NCI-H1105 (cell line): ENCODE data around the gene SLC30A5.
"Not testable (repeated sequence)": the region's sequence is repeated elsewhere in the genome, so short reads cannot be mapped to it uniquely, and the experiment has no call there.

Source experiments
- DNase-seq: peaks from one replicate; lab custom pipeline; 2025; lab: John Stamatoyannopoulos, UW

The SLC30A5 gene

DNA sequence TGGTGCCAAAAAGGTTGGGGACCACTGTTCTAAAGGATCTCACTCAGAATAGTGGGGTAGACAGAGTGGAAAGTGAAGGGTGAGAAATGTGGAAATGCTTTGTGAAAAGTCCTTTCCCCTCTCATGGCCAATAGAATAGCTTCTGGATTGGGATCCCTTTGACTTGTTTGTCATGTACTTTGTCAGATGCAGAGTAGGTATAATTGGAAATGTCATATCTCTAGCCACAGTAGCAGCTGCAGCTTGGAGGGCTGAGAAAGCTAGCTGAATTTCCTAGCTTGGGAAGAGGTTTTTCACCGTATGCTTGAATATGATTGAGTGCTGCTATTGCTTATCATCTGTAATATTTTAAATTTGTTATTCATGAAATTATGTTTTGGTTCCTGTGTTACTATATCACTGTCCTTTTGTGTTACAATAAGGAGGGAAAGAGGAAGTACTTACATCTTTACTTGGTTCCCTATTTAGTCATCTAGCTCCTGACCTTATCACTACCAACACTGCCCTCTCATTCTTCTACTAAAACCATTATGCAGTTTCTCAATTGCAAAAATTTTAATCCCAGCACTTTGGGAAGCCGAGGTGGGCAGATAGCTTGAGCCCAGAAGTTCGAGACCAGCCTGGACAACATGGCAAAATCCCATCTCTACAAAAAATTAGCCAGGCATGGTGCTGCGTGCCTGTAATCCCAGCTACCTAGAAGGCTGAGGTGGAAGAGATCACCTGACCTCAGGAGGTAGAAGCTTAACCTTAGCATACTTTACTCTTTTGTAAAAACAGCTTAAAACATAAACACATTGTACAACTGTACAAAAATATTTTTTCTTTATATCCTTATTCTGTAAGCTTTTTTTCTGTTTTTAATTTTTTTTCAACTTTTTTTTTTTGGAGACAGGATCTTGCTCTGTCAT lies 12.4 kb downstream of the SLC30A5 start:
- DNase-seq = no peak

DNA sequence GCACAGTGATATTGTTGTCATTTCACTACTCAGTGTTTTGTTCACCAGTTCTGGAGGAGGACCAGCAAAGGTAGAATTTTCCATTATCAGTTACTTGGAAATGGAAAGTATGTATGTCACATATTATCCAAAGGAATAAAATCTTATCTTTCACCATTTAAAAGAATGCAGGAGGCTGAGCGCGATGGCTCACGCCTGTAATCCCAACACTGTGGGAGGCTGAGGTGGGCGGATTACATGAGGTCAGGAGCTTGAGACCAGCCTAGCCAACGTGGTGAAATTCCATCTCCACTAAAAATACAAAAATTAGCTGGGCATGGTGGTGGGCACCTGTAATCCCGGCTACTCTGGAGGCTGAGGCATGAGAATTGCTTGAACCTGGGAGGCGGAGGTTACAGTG lies 14.6 kb downstream of the SLC30A5 start:
- DNase-seq = not testable (repeated sequence)

DNA sequence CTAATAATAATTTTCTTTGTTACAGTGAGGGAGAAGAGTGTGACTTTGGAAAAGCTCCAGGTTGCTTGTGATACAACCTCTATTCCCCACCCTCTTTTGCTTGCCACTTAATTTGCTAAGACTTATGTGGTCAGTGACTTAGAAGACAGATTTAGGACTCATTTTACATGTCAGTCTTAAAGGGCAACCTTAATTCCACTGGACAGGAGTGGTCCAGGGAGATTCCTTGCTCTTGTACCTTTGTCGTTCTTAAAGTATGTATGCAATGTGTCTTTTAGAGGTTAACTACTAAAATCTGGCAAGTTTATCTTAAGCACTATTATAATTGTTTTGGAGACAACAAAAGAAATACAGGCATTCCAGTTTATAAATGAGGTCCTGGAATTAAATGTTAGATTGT lies 20.0 kb downstream of the SLC30A5 start:
- no peak for DNase-seq

DNA sequence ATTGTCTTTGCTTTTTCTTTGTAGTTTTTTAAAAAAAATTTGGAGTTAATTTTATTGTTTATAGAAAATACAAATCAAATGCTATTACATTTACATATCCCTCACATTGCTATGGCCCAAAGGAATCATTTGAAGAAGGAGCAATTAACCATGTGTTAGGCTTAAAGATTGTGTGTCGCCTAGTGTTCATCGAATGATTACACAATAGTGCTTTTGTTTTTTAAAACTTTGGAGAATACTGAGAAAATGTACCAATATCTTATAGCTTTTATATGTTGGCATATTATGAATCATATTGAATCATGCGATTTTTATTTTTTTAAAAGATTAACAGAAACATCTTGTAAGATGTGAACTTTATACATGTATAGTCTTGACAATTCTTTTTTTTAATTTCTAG lies 21.7 kb downstream of the SLC30A5 start:
- no peak for DNase-seq

DNA sequence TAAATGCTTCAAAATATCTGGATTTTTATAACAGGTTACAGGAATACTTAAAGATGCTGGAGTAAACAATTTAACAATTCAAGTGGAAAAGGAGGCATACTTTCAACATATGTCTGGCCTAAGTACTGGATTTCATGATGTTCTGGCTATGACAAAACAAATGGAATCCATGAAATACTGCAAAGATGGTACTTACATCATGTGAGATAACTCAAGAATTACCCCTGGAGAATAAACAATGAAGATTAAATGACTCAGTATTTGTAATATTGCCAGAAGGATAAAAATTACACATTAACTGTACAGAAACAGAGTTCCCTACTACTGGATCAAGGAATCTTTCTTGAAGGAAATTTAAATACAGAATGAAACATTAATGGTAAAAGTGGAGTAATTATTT lies 35.6 kb downstream of the SLC30A5 start:
- DNase-seq = no peak

DNA sequence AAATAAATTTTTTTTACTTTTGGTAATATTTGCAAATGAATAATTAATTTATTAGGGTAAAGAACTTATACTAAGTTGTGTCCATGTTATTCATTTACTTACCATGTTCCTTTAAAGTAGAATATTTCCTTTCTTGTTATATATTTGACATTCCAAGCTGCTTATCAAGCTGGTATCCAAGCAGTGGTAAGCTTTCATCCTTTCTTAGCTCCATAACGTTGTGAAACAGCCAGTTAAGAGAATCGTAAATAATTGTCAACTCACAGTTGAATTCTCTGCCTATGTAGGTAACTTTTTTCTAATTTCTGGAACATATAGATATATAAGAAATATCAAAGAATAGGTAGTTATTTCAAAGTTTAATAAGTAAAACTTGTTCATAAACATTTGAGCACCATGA lies 36.4 kb downstream of the SLC30A5 start:
- no peak for DNase-seq

DNA sequence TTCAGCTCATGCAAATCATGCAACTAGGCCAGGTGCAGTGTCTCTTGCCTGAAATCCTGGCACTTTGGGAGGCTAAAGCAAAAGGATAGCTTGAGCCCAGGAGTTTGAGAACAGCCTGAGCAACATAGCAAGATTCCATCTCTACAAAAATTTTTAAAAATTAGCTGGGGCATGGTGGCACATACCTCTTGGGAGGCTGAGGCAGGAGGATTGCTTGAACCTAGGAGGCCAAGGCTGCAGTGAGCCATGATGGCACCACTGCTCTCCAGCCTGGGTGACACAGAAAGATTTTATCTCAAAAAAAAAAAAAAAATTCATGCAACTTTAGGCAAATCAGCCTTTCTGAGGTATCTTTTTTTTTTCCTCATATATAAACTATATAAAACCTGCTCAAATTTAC lies 37.5 kb downstream of the SLC30A5 start:
- no peak for DNase-seq

DNA sequence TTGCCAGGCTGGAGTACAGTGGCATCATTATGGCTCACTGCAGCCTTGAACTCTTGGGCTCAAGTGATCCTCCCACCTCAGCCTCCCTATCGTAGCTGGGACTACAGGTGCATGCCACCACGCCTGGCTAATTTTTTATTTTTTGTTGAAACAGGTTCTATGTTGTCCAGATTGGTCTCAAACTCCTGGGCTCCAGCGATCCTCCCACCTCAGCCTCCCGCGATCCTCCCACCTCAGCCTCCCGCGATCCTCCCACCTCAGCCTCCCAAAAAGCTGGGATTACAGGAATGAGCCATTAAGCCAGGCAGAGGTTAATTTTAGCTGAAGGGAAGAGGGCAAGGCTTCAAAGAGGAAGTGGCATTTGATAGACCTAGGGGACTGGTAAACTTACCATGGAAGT lies 40.3 kb downstream of the SLC30A5 start:
- no peak for DNase-seq

DNA sequence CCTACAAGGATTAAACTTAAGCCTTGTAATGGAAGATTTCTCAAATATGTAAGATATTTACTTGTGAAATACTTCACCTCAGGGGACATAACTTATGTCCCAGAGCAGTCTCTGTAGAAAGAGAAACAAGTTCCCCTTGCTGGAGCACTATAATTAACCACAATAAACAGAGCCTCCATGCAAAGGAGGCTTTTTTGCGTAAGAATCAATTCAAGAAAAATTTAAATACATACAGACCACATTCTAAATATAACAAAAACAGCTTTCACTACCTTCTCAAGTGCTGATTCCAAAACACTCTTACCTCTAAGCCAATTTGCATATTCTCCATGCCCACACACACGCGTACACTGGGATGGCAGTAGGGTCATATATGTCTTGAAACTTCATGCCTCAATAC lies 42.5 kb downstream of the SLC30A5 start:
- DNase-seq = no peak

DNA sequence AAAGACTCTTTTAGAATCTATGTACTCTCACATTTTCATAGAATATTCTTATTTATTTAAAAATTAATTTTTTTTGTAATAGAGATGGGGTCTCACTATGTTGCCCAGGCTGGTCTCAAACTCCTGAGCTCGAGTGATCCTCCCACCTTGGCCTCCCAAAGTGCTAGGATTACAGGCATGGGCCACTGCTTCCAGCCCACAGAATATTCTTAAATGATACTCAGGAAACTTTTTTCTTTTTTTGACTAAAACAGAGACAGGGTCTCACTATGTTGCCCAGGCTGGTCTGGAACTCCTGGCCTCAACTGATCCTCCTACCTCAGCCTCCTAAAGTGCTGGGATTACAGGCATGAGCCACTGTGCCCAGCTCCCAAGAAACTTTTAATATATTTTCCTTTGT lies 43.4 kb downstream of the SLC30A5 start:
- not testable (repeated sequence) for DNase-seq

DNA sequence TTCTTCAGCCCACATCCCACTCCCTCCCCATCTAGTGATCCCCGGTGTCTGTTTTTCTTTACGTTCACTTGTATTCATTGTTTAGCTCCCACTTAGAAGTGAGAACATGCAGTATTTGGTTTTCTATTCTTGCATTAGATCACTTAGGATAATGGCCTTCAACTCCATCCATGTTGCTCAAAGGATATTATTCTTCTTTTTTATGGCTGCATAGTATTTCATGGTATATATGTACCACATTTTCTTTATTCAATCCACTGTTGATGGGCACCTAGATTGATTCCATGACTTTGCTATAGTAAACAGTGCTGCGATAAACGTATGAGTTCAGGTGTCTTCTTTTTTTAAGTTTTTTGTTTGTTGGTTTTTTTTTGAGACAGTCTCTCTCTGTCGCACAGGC lies 44.0 kb downstream of the SLC30A5 start:
- no peak for DNase-seq

DNA sequence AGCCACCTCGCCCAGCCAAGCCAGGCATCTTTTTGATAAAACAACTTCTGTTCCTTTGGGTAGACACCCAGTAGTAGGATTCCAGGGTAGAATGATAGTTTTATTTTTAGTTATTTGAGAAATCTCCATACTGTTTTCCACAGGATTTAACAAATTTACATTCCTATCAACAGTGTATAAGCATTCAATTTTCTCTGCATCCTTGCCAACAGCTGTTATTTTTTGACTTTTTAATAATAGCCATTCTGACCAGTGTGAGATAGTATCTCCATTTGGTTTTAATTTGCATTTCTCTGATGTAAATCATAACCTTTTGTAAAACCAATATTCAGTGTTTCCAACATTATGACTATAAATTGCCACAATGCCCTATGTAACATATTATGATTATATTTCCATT lies 45.0 kb downstream of the SLC30A5 start:
- no peak for DNase-seq

DNA sequence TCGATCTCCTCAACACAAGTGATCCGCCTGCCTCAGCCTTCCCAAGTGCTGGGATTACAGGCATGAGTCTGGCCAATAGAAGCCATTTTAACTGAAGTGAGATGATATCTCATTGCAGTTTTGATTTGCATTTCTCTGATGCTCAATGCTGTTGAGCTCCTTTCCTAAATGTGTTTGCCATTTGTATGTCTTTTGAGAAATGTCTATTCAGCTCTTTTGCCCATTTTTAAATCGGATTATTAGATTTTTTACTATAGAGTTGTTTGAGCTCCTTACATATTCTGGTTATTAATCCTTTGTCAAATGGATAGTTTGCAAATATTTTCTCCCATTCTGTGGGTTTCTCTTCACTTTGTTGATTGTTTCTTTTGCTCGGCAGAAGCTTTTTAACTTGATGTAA lies 46.4 kb downstream of the SLC30A5 start:
- DNase-seq = not testable (repeated sequence)

DNA sequence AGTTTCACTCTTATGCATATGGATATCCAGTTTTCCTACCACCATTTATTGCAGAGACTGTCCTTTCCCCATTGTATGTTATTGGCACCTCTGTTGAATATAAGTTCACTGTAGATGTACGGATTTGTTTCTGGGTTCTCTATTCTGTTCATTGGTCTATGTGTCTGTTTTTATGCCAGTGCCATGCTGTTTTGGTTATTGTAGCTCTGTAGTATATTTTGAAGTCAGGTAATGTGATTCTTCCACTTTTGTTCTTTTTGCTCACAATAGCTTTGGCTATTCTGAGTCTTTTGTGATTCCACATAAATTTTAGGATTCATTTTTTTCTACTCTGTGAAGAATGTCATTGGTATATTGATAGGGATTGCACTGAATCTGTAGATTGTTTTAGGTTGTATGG lies 47.0 kb downstream of the SLC30A5 start:
- DNase-seq = no peak

DNA sequence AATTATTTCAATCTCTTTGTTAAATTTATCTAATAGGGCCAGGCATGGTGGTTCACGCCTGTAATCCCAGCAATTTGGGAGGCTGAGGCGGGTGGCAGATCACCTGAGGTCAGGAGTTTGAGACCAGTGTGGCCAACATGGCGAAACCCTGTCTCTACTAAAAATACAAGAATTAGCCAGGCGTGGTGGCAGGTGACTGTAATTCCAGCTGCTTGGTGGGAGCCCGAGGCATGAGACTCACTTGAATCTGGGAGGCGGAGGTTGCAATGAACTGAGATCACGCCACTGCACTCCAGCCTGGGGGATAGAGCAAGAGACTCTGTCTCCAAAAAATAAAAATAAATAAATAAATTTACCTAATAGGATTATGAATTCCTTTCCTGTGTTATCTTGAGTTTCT lies 54.8 kb downstream of the SLC30A5 start:
- not testable (repeated sequence) for DNase-seq

DNA sequence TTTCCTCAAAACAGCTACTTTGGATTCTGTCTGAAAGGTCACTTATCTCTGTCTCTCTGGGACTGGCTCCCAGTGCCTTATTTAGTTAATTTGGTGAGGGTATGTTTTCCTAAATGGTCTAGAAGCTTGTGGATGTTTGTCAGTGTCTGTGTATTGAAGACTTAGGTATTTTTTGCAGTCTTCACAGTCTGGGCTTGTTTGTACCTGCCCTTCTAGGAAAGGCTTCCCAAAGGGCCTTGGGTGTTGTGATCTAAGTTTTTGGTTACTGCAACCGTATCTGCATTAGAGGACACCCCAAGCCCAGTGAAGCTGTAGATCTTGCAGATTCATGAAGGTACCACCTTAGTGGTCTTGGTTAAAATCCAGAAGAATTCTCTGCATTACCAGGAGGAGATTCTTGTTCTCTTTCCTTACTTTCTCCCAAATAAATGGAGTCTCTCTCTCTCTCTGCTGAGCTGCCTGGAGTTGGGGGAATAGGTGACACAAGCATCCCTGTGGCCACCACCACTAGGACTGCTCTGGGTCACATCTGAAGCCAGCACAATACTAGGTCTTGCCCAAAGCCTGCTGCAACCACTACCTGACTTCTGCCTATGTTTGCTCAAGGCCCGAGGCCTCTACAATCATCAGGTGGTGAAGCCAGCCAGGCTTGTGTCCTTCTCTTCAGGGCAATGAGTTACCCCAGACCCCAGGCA lies 55.3 kb downstream of the SLC30A5 start:
- no peak for DNase-seq

DNA sequence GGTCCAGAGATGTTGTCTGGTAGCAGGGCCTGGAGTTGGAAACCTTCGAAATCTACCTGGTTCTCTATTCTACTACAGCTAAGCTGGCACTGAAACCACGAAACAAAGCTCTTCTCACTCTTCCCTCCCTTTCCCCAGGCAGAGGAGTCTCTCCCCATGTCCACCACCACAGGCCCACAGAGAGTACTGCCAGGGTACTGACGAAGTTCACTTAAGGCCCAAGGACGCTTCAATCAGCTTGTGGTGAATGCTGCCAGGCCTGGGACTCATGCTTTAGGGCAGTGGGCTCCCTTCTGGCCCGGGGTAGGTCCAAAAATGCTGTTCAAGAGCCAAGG lies 55.8 kb downstream of the SLC30A5 start:
- DNase-seq = no peak

DNA sequence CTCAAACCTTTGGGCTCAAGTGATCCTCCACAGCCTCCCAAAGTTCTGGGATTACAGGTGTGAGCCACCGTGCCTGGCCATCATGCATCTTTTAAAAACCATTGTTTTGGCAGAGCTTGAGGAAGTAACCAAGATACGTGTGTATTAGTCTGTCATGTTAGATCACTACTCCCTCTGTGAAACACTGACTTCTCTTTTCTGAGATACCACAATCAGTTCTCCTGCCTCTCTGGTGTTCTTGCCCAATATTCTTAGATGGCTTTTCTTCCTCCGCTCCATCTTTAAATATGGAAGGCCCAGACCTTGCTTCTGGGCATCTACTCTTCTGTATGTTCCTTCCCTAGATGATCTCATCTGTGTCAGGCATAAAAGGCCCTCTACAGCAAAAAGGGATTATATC lies 58.9 kb downstream of the SLC30A5 start:
- DNase-seq = no peak

DNA sequence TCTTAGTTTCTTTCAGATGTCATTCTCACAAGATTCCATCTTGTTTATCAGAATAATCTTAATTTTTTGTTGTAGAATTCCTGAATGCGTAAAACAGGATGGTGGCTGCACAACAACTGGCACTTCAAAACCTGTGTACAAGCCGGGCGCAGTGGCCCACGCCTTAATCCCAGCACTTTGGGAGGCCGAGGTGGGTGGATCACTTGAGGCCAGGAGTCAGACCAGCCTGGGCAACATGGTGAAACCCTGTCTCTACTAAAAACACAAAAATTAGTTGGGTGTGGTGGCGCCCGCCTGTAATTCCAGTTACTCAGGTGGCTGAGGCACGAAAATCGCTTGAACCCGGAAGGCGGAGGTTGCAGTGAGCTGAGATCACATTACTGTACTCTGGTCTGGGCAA lies 62.6 kb downstream of the SLC30A5 start:
- no peak for DNase-seq

DNA sequence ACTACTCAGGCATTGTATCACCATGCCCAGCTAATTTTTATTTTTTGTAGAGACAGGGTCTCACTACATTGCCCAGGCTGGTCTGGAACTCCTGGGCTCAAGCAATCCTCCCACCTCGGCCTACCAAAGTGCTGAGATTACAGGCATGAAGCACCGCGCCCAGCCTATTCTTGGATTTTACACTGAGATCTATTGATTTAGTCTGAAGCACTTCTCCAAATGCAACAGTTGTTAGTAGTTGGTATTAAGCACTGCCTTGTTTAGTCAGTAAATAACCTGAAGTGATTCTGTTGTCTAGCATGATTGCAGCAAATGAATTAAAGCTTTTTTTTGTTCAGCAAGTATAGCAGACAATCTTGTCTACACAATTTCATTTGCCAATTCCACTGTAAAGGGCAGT lies 64.2 kb downstream of the SLC30A5 start:
- DNase-seq = no peak

DNA sequence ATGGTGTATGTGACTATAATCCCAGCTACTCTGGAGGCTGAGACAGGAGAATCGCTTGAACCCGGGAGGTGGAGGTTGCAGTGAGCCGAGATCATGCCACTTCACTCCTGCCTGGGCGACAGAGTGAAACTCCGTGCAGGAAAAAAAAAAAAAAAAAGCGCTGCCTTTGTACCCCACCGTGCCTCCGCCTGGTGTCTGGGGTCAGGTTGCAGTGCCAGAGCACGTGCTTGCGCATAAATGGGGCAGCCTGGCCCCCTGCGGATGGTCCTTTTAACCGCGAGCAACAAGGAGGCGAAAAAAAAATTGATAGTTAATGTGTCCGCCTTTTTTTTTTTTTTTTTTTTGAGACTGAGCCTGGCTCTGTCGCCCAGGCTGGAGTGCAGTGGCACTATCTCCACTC lies 66.8 kb downstream of the SLC30A5 start:
- DNase-seq = no peak

DNA sequence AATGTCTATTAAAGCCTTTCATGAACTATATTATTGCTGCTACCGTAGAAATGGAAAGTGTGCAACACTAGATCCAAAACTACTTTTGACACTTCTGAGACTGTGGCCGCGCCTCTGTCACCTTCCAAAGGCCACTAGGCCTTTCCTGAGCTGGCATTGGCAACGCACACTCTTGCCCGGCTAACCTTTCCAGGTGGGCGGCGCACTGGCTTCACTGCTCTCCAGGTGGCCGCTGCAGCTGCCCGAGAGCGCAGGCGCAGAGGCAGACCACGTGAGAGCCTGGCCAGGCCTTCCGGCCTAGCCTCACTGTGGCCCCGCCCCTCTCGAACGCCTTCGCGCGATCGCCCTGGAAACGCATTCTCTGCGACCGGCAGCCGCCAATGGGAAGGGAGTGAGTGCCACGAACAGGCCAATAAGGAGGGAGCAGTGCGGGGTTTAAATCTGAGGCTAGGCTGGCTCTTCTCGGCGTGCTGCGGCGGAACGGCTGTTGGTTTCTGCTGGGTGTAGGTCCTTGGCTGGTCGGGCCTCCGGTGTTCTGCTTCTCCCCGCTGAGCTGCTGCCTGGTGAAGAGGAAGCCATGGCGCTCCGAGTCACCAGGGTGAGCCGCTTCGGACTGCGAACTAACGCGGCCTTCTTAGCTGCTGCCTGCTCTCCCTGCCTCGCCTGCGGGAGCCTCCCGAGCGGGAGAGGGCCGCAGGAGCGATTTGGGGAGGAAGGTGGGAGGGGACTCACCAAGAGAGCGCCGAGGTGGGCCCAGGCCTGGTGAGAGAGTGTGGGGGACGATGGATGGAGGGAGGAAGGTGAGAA lies 73.1 kb downstream of the SLC30A5 start, which contains the start of gene CCNB1:
CCNB1 (plus strand) TSS at position 465 of the 807 bp plus-strand sequence; CDS start at position 578, 113 bp downstream.
- peak; percentile 93 for DNase-seq

DNA sequence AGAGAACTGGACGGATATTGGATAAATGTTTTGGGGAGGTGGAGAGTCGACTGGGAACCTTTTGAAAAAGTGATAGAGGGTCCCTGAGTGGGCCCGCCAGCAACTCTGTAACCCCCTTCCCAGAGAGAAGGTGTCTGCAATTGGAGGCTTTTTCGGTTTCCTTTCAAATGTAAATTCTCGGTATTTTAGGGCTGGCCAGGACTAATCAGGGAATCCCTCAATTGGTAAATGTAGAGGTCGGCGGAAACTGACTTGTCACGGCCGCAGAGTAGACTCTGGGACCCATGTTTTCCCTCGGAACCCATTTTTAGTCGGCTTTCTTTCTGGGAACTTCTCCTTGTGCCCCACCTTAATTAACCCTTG lies 73.7 kb downstream of the SLC30A5 start:
- no peak for DNase-seq
